ENCODE measurements around the gene RIPK4. TPM values are rescaled to one million over a fixed set of nuclear protein-coding genes. Genes with fewer than 3 reads are reported as not detected.

RIPK4 gene
- total RNA-seq, 1 donor from 2014 or later = 2.9 TPM

- Mint-ChIP-seq H3K9me3 (ENCODE audit: unreplicated experiment) (peaks cover 2% of the 10 kb centered on the region), H3K4me1 (ENCODE audit: low read depth, unreplicated experiment) (no peaks in the 10 kb centered on the region), H3K36me3 (ENCODE audit: unreplicated experiment) (peaks cover 12% of the 10 kb centered on the region), H3K27ac (ENCODE audit: unreplicated experiment) (no peak overlapping the region), H3K4me3 (ENCODE audit: unreplicated experiment) (no peak overlapping the region), H3K27me3 (ENCODE audit: unreplicated experiment) (no peaks in the 10 kb centered on the region)
- no peak for TF ChIP-seq CTCF (IDR thresholded peaks at IDR 0.05; ENCODE audit: partially characterized antibody, unreplicated experiment)
- DNase-seq = no peak
Observed at GRCh38 chr21:41810597-41810932, 43.7 kb upstream of the RIPK4 start.

DNA sequence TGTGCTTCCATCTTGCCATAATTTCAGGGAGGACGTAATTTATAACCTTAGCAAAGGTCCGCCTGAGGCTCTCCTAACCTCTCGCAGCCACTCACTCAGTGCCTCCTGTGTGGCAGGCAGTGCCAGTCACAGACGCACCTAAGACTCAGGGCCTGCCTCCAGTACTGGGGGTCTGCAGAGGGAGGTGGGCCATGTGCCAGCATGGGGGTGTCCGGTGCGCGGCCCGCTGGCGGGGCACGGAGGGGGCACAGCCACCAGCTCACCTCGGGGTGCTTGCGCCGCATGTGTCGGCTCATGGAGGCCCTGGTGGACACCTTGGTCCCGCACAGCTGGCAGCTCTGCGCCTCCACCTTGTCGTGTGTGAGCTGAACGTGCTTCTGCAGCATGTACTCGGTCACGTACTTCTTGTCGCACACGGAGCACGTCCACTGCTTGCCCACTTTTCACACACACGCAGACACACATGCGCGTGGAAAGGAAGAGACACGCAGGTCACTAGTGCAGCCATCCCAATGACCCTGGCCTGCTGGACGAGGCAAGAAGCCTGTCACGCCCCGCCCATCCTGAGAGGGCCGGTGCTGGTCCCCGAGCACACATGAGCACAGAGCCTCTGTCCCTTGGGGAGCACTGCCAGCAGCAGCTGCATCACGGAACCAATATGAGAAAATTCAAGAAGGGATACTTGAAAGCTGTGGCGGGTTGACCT lies 43.2 kb upstream of the RIPK4 start:
- no peaks in the 10 kb centered on the region for H3K4me1 Mint-ChIP-seq (ENCODE audit: low read depth, unreplicated experiment)
- H3K4me3 Mint-ChIP-seq (ENCODE audit: unreplicated experiment) = no peak overlapping the region
- H3K27ac Mint-ChIP-seq (ENCODE audit: unreplicated experiment) = no peak overlapping the region
- H3K27me3 Mint-ChIP-seq (ENCODE audit: unreplicated experiment) = no peaks in the 10 kb centered on the region
- H3K36me3 Mint-ChIP-seq (ENCODE audit: unreplicated experiment) = peaks cover 12% of the 10 kb centered on the region
- peaks cover 2% of the 10 kb centered on the region for H3K9me3 Mint-ChIP-seq (ENCODE audit: unreplicated experiment)
- DNase-seq = no peak
- TF ChIP-seq CTCF (IDR thresholded peaks at IDR 0.05; ENCODE audit: partially characterized antibody, unreplicated experiment) = no peak

- no peaks in the 10 kb centered on the region for H3K27me3 Mint-ChIP-seq (ENCODE audit: unreplicated experiment)
- no peaks in the 10 kb centered on the region for H3K4me1 Mint-ChIP-seq (ENCODE audit: low read depth, unreplicated experiment)
- H3K4me3 Mint-ChIP-seq (ENCODE audit: unreplicated experiment) = no peak overlapping the region
- no peak for TF ChIP-seq CTCF (IDR thresholded peaks at IDR 0.05; ENCODE audit: partially characterized antibody, unreplicated experiment)
- H3K9me3 Mint-ChIP-seq (ENCODE audit: unreplicated experiment) = peaks cover 2% of the 10 kb centered on the region
- H3K27ac Mint-ChIP-seq (ENCODE audit: unreplicated experiment) = no peak overlapping the region
- peaks cover 12% of the 10 kb centered on the region for H3K36me3 Mint-ChIP-seq (ENCODE audit: unreplicated experiment)
- DNase-seq = no peak
Observed at GRCh38 chr21:41808846-41809245, 42.0 kb upstream of the RIPK4 start.

GRCh38 chr21:41808094-41808493 lies 41.2 kb upstream of the RIPK4 start:
- peaks cover 2% of the 10 kb centered on the region for H3K9me3 Mint-ChIP-seq (ENCODE audit: unreplicated experiment)
- DNase-seq = no peak

More at GRCh38 chr21:41808094-41808493, 41.2 kb upstream of the RIPK4 start:
- Mint-ChIP-seq H3K36me3 (ENCODE audit: unreplicated experiment) (peaks cover 12% of the 10 kb centered on the region), H3K27me3 (ENCODE audit: unreplicated experiment) (no peaks in the 10 kb centered on the region), H3K4me1 (ENCODE audit: low read depth, unreplicated experiment) (no peaks in the 10 kb centered on the region), H3K4me3 (ENCODE audit: unreplicated experiment) (no peak overlapping the region), H3K27ac (ENCODE audit: unreplicated experiment) (no peak overlapping the region)
- TF ChIP-seq CTCF (IDR thresholded peaks at IDR 0.05; ENCODE audit: partially characterized antibody, unreplicated experiment) = no peak

Measured in glutamatergic neuron (in vitro differentiated cells).